SU-DHL-6 (cell line): ENCODE data around the gene ZNF737.

ENCODE experiments used
- H2AFZ ChIP-seq: fragments of 200-600 bp; sonication (generic); 2 replicates; pipeline ENCODE4 v1.6.1; 2014; ENCODE audit warnings: low read depth, mild to moderate bottlenecking, moderate library complexity, mixed read lengths, antibody characterized with exemption, low read length; ENCODE audit not compliant: severe bottlenecking
- H3F3A ChIP-seq: fragments of 200-600 bp; shearing (Covaris generic); 2 replicates; pipeline ENCODE4 v1.6.0; 2016; ENCODE audit warnings: antibody characterized with exemption, mild to moderate bottlenecking; ENCODE audit not compliant: insufficient read depth
- H3K27ac ChIP-seq: fragments of 200-600 bp; sonication (generic); 2 replicates; pipeline ENCODE4 v1.5.1; 2016; ENCODE audit warnings: low read depth, mild to moderate bottlenecking, low read length, moderate library complexity, mixed read lengths
- H3K27me3 ChIP-seq: fragments of 200-600 bp; sonication (generic), shearing (Covaris generic); 2 replicates; pipeline ENCODE4 v1.6.0; 2014; ENCODE audit warnings: mild to moderate bottlenecking, low read length
- H3K36me3 ChIP-seq: fragments of 200-600 bp; sonication (generic); 2 replicates; pipeline ENCODE4 v1.6.1; 2014; ENCODE audit warnings: mild to moderate bottlenecking, low read length, mixed read lengths
- H3K4me2 ChIP-seq: fragments of 300-600, 200-600 bp; shearing (Covaris generic), sonication (generic); 2 replicates; pipeline ENCODE4 v1.6.0; 2014; ENCODE audit warnings: low read length, low read depth, mild to moderate bottlenecking; ENCODE audit not compliant: poor library complexity, severe bottlenecking
- H3K4me3 ChIP-seq: fragments of 200-600 bp; sonication (generic); 2 replicates; pipeline ENCODE4 v1.5.1; 2014; ENCODE audit warnings: antibody characterized with exemption, low read length, mild to moderate bottlenecking, mixed read lengths; ENCODE audit not compliant: insufficient read depth, poor library complexity, severe bottlenecking
- H3K79me2 ChIP-seq: fragments of 200-600 bp; sonication (generic); 2 replicates; pipeline ENCODE4 v1.6.1; 2014; ENCODE audit warnings: mild to moderate bottlenecking, low read length, moderate library complexity; ENCODE audit not compliant: insufficient read depth
- H3K9ac ChIP-seq: fragments of 200-600 bp; sonication (generic); 2 replicates; pipeline ENCODE4 v1.7.0; 2014; ENCODE audit warnings: mild to moderate bottlenecking, low read length
- H3K9me2 ChIP-seq: fragments of 200-600 bp; sonication (generic); replicated peaks from 2 replicates; pipeline ENCODE4 v1.6.1; 2014; ENCODE audit warnings: low read length; ENCODE audit not compliant: insufficient read depth
- H3K9me3 ChIP-seq: fragments of 200-600 bp; sonication (generic); 2 replicates; pipeline ENCODE4 v1.6.1; 2014; ENCODE audit warnings: low read length, mixed read lengths; ENCODE audit not compliant: insufficient read depth
- H4K20me1 ChIP-seq: fragments of 200-600 bp; sonication (generic); 2 replicates; pipeline ENCODE4 v1.6.1; 2014; ENCODE audit warnings: low read depth, mild to moderate bottlenecking, antibody characterized with exemption, low read length, moderate library complexity, mixed read lengths
- CTCF ChIP-seq: fragments of 200-600 bp; sonication (generic); IDR thresholded peaks from one replicate; pipeline ENCODE4 v1.5.1; 2017; ENCODE audit warnings: antibody characterized with exemption, mild to moderate bottlenecking, low read length, moderate library complexity; ENCODE audit not compliant: insufficient read depth, poor library complexity, severe bottlenecking
- EZH2phosphoT487 ChIP-seq: fragments of 200-600 bp; sonication (generic), shearing (Covaris generic); conservative IDR thresholded peaks from 2 replicates; pipeline ENCODE4 v1.6.1; 2018; ENCODE audit warnings: mild to moderate bottlenecking, antibody characterized with exemption, low read length, moderate library complexity, mixed read lengths

ZNF737 gene

GRCh38 chr19:20513189-20513904 is 52.2 kb downstream of the ZNF737 start:
- no peaks in the 10 kb centered on the region for H4K20me1 ChIP-seq
- H3K4me3 ChIP-seq: no peak overlapping the region
- H2AFZ ChIP-seq: no peak overlapping the region
- TF ChIP-seq CTCF: no peak
- no peak for TF ChIP-seq EZH2phosphoT487
- no peaks in the 10 kb centered on the region for H3K27me3 ChIP-seq
- H3K36me3 ChIP-seq: no peaks in the 10 kb centered on the region
- H3K9me2 ChIP-seq: no peaks in the 10 kb centered on the region
- no peak overlapping the region for H3K4me2 ChIP-seq
- H3K9ac ChIP-seq: no peak overlapping the region
- H3K9me3 ChIP-seq: peaks cover 5% of the 10 kb centered on the region; the same call in 1 of the 2 replicates
- H3K79me2 ChIP-seq: no peaks in the 10 kb centered on the region
- no peaks in the 10 kb centered on the region for H3F3A ChIP-seq
- H3K27ac ChIP-seq: no peak overlapping the region

- no peaks in the 10 kb centered on the region; the same call in 1 of the 2 replicates for H3K9me3 ChIP-seq
- H3K4me3 ChIP-seq: no peak overlapping the region
- no peaks in the 10 kb centered on the region for H3F3A ChIP-seq
- H3K4me2 ChIP-seq: no peak overlapping the region
- TF ChIP-seq CTCF (no peak), EZH2phosphoT487 (no peak)
- no peaks in the 10 kb centered on the region for H3K79me2 ChIP-seq
- H3K36me3 ChIP-seq: no peaks in the 10 kb centered on the region
- no peaks in the 10 kb centered on the region for H3K9me2 ChIP-seq
- no peaks in the 10 kb centered on the region for H4K20me1 ChIP-seq
- no peak overlapping the region for H2AFZ ChIP-seq
- H3K9ac ChIP-seq: no peak overlapping the region
- no peak overlapping the region for H3K27ac ChIP-seq
- no peaks in the 10 kb centered on the region for H3K27me3 ChIP-seq
Measured at GRCh38 chr19:20503476-20503875, 62.1 kb downstream of the ZNF737 start.
